Sigmoid colon (tissue), 4 donors: Measurements from ENCODE around the gene PDCD4.

Experiments used
- EP300 ChIP-seq, 4 donors: sonication (generic); formaldehyde crosslinking; IDR thresholded peaks; one replicate each; pipeline ENCODE4 v1.6.1; 2017; ENCODE audit warnings: antibody characterized with exemption in 4 of 4
- POLR2AphosphoS5 ChIP-seq, 4 donors: sonication (generic); formaldehyde crosslinking; IDR thresholded peaks; one replicate each; pipeline ENCODE4 v1.6.1; 2017; ENCODE audit warnings: antibody characterized with exemption in 4 of 4
- TF ChIP-seq, protein P1 (sequence below), 4 experiments: fragments of 450-650 bp in 3 of 4; fragments of 200-600 bp in 1 of 4; IDR thresholded peaks; one replicate each; pipeline ENCODE4 v1.5.1; 2016 to 2019; ENCODE audit warnings: antibody characterized with exemption in 4 of 4, mild to moderate bottlenecking in 3 of 4, moderate library complexity in 2 of 4

GRCh38 chr10:110847374-110847773, 24.4 kb upstream of the PDCD4 start:
- TF ChIP-seq, protein P1, sequence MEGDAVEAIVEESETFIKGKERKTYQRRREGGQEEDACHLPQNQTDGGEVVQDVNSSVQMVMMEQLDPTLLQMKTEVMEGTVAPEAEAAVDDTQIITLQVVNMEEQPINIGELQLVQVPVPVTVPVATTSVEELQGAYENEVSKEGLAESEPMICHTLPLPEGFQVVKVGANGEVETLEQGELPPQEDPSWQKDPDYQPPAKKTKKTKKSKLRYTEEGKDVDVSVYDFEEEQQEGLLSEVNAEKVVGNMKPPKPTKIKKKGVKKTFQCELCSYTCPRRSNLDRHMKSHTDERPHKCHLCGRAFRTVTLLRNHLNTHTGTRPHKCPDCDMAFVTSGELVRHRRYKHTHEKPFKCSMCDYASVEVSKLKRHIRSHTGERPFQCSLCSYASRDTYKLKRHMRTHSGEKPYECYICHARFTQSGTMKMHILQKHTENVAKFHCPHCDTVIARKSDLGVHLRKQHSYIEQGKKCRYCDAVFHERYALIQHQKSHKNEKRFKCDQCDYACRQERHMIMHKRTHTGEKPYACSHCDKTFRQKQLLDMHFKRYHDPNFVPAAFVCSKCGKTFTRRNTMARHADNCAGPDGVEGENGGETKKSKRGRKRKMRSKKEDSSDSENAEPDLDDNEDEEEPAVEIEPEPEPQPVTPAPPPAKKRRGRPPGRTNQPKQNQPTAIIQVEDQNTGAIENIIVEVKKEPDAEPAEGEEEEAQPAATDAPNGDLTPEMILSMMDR (IDR thresholded peaks at IDR 0.05): no peak
- TF ChIP-seq EP300 (IDR thresholded peaks at IDR 0.05) (no peak), POLR2AphosphoS5 (IDR thresholded peaks at IDR 0.05) (no peak)
